Esophagus squamous epithelium (tissue), 5 donors: Measurements from ENCODE around the gene ANGPTL1. TPM values are rescaled to one million over a fixed set of nuclear protein-coding genes. Genes with fewer than 3 reads are reported as not detected.

Experiments used
- DNase-seq: peaks from one replicate; lab custom pipeline; 2025; lab: John Stamatoyannopoulos, UW
- H3K27ac ChIP-seq, 4 donors: fragments of 200-600 bp; sonication (generic); one replicate each; pipeline ENCODE4 v1.5.1; 2016 to 2019; ENCODE audit warnings: mild to moderate bottlenecking in 1 of 4
- H3K27me3 ChIP-seq, 4 donors: fragments of 200-600 bp; sonication (generic); 1 replicate in 3 of 4; 2 replicates in 1 of 4; pipeline versions ENCODE4 v1.5.1 to v1.6.0; 2017 to 2021; ENCODE audit warnings: antibody characterized with exemption in 1 of 4
- H3K36me3 ChIP-seq, 3 donors: fragments of 200-600 bp; sonication (generic); one replicate each; pipeline ENCODE4 v1.5.1; 2016 to 2019
- H3K4me1 ChIP-seq, 3 donors: fragments of 200-600 bp; sonication (generic); one replicate each; pipeline ENCODE4 v1.5.1; 2017 to 2019
- H3K4me3 ChIP-seq, 4 donors: fragments of 200-600 bp; sonication (generic); 1 replicate in 3 of 4; 2 replicates in 1 of 4; pipeline ENCODE4 v1.5.1; 2016 to 2019; ENCODE audit warnings: mild to moderate bottlenecking in 2 of 4, moderate library complexity in 1 of 4
- H3K9me3 ChIP-seq, 3 donors: fragments of 200-600 bp; sonication (generic); one replicate each; pipeline ENCODE4 v1.5.1; 2016 to 2019
- CTCF ChIP-seq, 6 experiments: fragments of 450-650 bp in 4 of 6; fragments of 200-600 bp in 2 of 6; sonication (generic) in 2 of 6; IDR thresholded peaks; one replicate each; pipeline ENCODE4 v1.5.1; 2016 to 2019; ENCODE audit warnings: antibody characterized with exemption in 6 of 6, mild to moderate bottlenecking in 4 of 6, moderate library complexity in 4 of 6
- POLR2A ChIP-seq, 4 donors: fragments of 450-650 bp; IDR thresholded peaks; one replicate each; pipeline ENCODE4 v1.6.1; 2017; ENCODE audit warnings: antibody characterized with exemption in 4 of 4, mild to moderate bottlenecking in 4 of 4, moderate library complexity in 3 of 4
- WGBS, 2 donors: methylation state at CpG; one replicate each; pipeline ENCODE4 v1.1.5; 2018; 5-methylcytosine and 5-hydroxymethylcytosine counted together
- intact Hi-C: fragments of 100-400 bp; cut with DNase I; formaldehyde crosslinking; loops from one replicate; pipeline ENCODE4 v1.15.0; 2022
- total RNA-seq, 4 donors: library from RNA; depleted of rRNA; stranded (reverse); fragments of >200 nt; gene quantifications; one replicate each; pipeline ENCODE4 v1.1.0, GENCODE V29; 2016
- donor health status: DM: yes; HTN: yes; CAD: no.

ANGPTL1 gene
- total RNA-seq, 4 donors from 2014 or later, result 1.4 to 61.6 (median 11.3) TPM

- H3K27ac ChIP-seq, result peak overlapping the region; percentile 30 to 80 (median 51)
- WGBS, 2 donors, result 55 to 64% methylated on average over 3 of the region's 3 CpGs
- TF ChIP-seq POLR2A (IDR thresholded peaks at IDR 0.05) (peak in 1 of 4 donors; percentile 3), CTCF (IDR thresholded peaks at IDR 0.05) (no peak)
- H3K4me1 ChIP-seq, result peaks cover 0 to 14% (median 0%) of the 10 kb centered on the region in 3 donors
- intact Hi-C loops, result no loop called here
- no peak for DNase-seq
- H3K4me3 ChIP-seq, result peak overlapping the region; percentile 11 to 57 (median 36)
- no peaks in the 10 kb centered on the region for H3K27me3 ChIP-seq
- H3K36me3 ChIP-seq, result no peaks in the 10 kb centered on the region
- H3K9me3 ChIP-seq, result no peaks in the 10 kb centered on the region
Measured at GRCh38 chr1:178869119-178869697, 1.7 kb downstream of the ANGPTL1 start.

GRCh38 chr1:178868706-178869105 is 2.2 kb downstream of the ANGPTL1 start:
- Histone ChIP-seq H3K9me3 (no peaks in the 10 kb centered on the region), H3K4me1 (peaks cover 0 to 14% (median 0%) of the 10 kb centered on the region in 3 donors), H3K27ac (peak overlapping the region in 3 of 4 donors; percentile 30 to 80 (median 71)), H3K27me3 (no peaks in the 10 kb centered on the region), H3K36me3 (no peaks in the 10 kb centered on the region), H3K4me3 (peak overlapping the region; percentile 11 to 57 (median 36))
- 80 to 89% methylated on average over 1 of the region's 1 CpG for WGBS, 2 donors
- intact Hi-C loops, result no loop called here
- no peak for TF ChIP-seq POLR2A (IDR thresholded peaks at IDR 0.05)
- TF ChIP-seq CTCF (IDR thresholded peaks at IDR 0.05), result no peak
- no peak for DNase-seq

GRCh38 chr1:178867670-178868069 is 3.2 kb downstream of the ANGPTL1 start:
- intact Hi-C loops, result no loop called here
- H3K4me3 ChIP-seq, result peak overlapping the region; percentile 5 to 57 (median 36)
- DNase-seq, result no peak

GRCh38 chr1:178864326-178864725 is 6.6 kb downstream of the ANGPTL1 start:
- H3K9me3 ChIP-seq, result no peaks in the 10 kb centered on the region
- 70 to 86% methylated on average over 6 of the region's 6 CpGs for WGBS, 2 donors
- TF ChIP-seq POLR2A (IDR thresholded peaks at IDR 0.05), result no peak
- no peak for TF ChIP-seq CTCF (IDR thresholded peaks at IDR 0.05)
- intact Hi-C loops, result no loop called here
- H3K27ac ChIP-seq, result no peak overlapping the region
- no peak for DNase-seq
- H3K4me3 ChIP-seq, result peak overlapping the region in 1 of 4 donors; percentile 29
- H3K36me3 ChIP-seq, result peaks cover 0 to 9% (median 0%) of the 10 kb centered on the region in 3 donors
- H3K27me3 ChIP-seq, result no peaks in the 10 kb centered on the region
- peaks cover 0 to 4% (median 0%) of the 10 kb centered on the region in 3 donors for H3K4me1 ChIP-seq

More at GRCh38 chr1:178867670-178868069, 3.2 kb downstream of the ANGPTL1 start:
- peaks cover 0 to 17% (median 0%) of the 10 kb centered on the region in 3 donors for H3K4me1 ChIP-seq
- WGBS, 2 donors, result 53 to 62% methylated on average over 5 of the region's 5 CpGs
- no peaks in the 10 kb centered on the region for H3K27me3 ChIP-seq
- no peaks in the 10 kb centered on the region for H3K9me3 ChIP-seq
- H3K36me3 ChIP-seq, result peaks cover 0 to 3% (median 0%) of the 10 kb centered on the region in 3 donors
- H3K27ac ChIP-seq, result peak overlapping the region in 3 of 4 donors; percentile 40 to 80 (median 71)
- TF ChIP-seq POLR2A (IDR thresholded peaks at IDR 0.05), result no peak
- no peak for TF ChIP-seq CTCF (IDR thresholded peaks at IDR 0.05)

GRCh38 chr1:178862864-178863263 is 8.0 kb downstream of the ANGPTL1 start:
- no peak overlapping the region for H3K27ac ChIP-seq
- TF ChIP-seq CTCF (IDR thresholded peaks at IDR 0.05), result no peak
- no peak for TF ChIP-seq POLR2A (IDR thresholded peaks at IDR 0.05)

More at GRCh38 chr1:178862864-178863263, 8.0 kb downstream of the ANGPTL1 start:
- peaks cover 0 to 4% (median 0%) of the 10 kb centered on the region in 3 donors for H3K4me1 ChIP-seq
- H3K9me3 ChIP-seq, result no peaks in the 10 kb centered on the region
- peaks cover 0 to 9% (median 0%) of the 10 kb centered on the region in 3 donors for H3K36me3 ChIP-seq
- H3K4me3 ChIP-seq, result peak overlapping the region in 1 of 4 donors; percentile 29
- no peak for DNase-seq
- intact Hi-C loops, result no loop called here
- H3K27me3 ChIP-seq, result no peaks in the 10 kb centered on the region
